Cardiac fibroblast (primary cell): ENCODE measurements around the gene ZKSCAN7.
A peak's percentile ranks its signal among the peaks of the same experiment; 100 is the strongest.
"Not testable (repeated sequence)": the region's sequence is repeated elsewhere in the genome, so short reads cannot be mapped to it uniquely, and the experiment has no call there.

ENCODE experiments used
- DNase-seq, 2 donors: peaks; one replicate each; pipeline versions ENCODE4 v3.0.0 to v3.0.0-alpha.2; 2010; ENCODE audit warnings: low read depth in 2 of 2
- H3K4me3 ChIP-seq, 2 donors: replicated peaks in 1 of 2; 1 replicate in 1 of 2; 2 replicates in 1 of 2; pipeline ENCODE4 v1.5.1; 2011; ENCODE audit warnings: low read depth in 2 of 2, low read length in 2 of 2, mild to moderate bottlenecking in 2 of 2, moderate library complexity in 1 of 2
- TF ChIP-seq, protein P1 (sequence below): IDR thresholded peaks from one replicate; pipeline ENCODE4 v1.5.1; 2011; ENCODE audit warnings: low read depth, mild to moderate bottlenecking, low read length, inconsistent platforms

ZKSCAN7 gene

GRCh38 chr3:44568561-44568960 lies 13.6 kb downstream of the ZKSCAN7 start:
- peak in 1 of 2 donors; percentile 35 for DNase-seq
- TF ChIP-seq, protein P1, sequence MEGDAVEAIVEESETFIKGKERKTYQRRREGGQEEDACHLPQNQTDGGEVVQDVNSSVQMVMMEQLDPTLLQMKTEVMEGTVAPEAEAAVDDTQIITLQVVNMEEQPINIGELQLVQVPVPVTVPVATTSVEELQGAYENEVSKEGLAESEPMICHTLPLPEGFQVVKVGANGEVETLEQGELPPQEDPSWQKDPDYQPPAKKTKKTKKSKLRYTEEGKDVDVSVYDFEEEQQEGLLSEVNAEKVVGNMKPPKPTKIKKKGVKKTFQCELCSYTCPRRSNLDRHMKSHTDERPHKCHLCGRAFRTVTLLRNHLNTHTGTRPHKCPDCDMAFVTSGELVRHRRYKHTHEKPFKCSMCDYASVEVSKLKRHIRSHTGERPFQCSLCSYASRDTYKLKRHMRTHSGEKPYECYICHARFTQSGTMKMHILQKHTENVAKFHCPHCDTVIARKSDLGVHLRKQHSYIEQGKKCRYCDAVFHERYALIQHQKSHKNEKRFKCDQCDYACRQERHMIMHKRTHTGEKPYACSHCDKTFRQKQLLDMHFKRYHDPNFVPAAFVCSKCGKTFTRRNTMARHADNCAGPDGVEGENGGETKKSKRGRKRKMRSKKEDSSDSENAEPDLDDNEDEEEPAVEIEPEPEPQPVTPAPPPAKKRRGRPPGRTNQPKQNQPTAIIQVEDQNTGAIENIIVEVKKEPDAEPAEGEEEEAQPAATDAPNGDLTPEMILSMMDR: no peak
- H3K4me3 ChIP-seq: no peak overlapping the region

- DNase-seq: no peak
- H3K4me3 ChIP-seq: no peak overlapping the region
- TF ChIP-seq, protein P1: no peak
Measured at GRCh38 chr3:44571024-44571423, 16.0 kb downstream of the ZKSCAN7 start.

- TF ChIP-seq, protein P1: no peak
- no peak overlapping the region for H3K4me3 ChIP-seq
- peak in 1 of 2 donors; percentile 6 for DNase-seq
Measured at GRCh38 chr3:44576613-44577012, 21.6 kb downstream of the ZKSCAN7 start.

- H3K4me3 ChIP-seq, DNase-seq: not testable (repeated sequence)
Measured at GRCh38 chr3:44577354-44577952, 22.5 kb downstream of the ZKSCAN7 start.

DNA sequence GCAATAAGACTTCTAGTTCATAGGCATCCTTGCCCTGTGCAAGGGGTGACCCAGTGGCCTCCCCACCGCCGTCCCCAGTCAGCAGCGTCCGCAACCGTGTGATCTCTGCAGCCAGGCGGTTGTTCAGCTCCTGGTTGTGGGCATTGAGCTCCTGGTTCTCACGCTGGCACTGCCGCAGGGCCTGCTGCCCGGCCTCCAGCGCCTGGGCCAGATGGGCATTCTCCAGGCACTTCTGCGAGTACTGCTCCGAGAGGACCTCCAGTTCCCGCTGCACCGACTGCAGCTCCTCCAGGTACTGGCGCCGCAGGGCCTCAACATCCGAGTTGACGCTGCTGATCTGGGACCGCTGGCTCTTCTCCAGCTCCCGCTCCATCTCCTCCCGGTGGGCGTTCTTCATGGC lies 23.3 kb downstream of the ZKSCAN7 start:
- H3K4me3 ChIP-seq, DNase-seq: not testable (repeated sequence)

DNA sequence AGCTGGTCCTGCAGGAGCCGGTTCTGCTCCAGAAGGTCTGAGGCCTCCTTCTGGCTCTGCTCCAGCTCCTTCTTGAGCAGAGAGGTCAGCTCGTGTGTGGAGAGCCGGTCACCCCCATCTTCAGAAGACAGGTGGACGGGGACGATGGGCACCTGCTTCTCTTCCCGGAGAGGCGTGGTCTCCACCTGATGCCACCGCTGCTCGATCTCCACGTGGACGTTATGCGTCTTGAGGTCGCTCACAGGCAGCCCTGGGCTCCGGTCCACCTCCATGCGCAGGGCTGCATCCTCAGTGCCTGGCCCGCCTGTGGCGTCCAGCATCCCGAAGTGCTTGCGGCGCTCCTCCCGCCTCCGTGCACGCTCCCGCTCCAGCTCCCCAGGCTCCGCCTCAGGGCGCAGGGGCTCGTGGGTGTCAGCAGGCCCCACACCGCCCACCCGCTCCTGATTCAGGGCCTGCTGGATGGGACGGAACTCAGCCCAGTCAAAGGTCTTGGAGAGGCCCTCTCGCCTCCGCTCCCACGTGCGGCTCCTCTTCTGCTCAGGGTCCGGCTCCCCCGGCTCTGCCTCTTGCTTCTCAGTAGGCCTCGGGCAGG lies 24.0 kb downstream of the ZKSCAN7 start:
- DNase-seq, H3K4me3 ChIP-seq: not testable (repeated sequence)

GRCh38 chr3:44579749-44580148 lies 24.8 kb downstream of the ZKSCAN7 start:
- not testable (repeated sequence) for H3K4me3 ChIP-seq, DNase-seq

DNA sequence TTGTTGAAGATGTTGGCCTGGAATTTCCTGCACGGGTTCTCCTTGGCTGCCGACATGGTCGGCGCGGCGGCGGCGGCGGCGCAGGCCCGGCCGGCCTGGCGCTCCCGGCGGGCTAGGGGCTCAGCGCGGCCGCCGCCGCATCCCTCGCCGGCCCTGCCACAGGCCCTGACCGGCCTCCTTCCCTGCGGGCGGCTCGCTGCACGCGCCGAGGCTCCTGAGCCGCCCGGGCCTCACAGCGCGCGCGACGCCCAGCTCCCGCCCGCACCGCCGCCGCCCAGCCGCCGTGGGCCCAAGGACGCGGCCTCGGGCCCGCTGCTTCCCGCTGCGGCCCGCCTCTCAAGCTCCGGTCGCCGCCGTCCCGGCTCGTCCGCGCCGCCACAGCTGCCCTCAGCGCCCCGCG lies 26.0 kb downstream of the ZKSCAN7 start:
- not testable (repeated sequence) for DNase-seq, H3K4me3 ChIP-seq

GRCh38 chr3:44584646-44585501 lies 29.9 kb downstream of the ZKSCAN7 start, which contains the start of gene ZNF660:
Gene ZNF660 (plus strand): TSS chr3:44584964. CDS start chr3:44594194, 9,230 bp downstream.
- TF ChIP-seq, protein P1: no peak
- DNase-seq: peak; percentile 53 to 85
- peak within 1 kb of the TSS; percentile 56 to 71 for H3K4me3 ChIP-seq
